ENCODE data around the gene MFAP4.
A peak's percentile ranks its signal among the peaks of the same experiment; 100 is the strongest.
"Not testable (repeated sequence)": the region's sequence is repeated elsewhere in the genome, so short reads cannot be mapped to it uniquely, and the experiment has no call there.

The MFAP4 gene

GRCh38 chr17:19369846-19370492 is 17.0 kb downstream of the MFAP4 start:
- peak; percentile 34 for DNase-seq

- no peak for DNase-seq
These were observed 17.7 kb downstream of the MFAP4 start for GRCh38 chr17:19369107-19369778.

GRCh38 chr17:19368229-19368628 is 18.8 kb downstream of the MFAP4 start:
- no peak for DNase-seq

- no peak for DNase-seq
These were observed 20.4 kb downstream of the MFAP4 start for GRCh38 chr17:19366637-19366972.

- DNase-seq, result no peak
These were observed 21.0 kb downstream of the MFAP4 start for GRCh38 chr17:19365833-19366636.

GRCh38 chr17:19365499-19365817 is 21.5 kb downstream of the MFAP4 start:
- DNase-seq, result no peak

GRCh38 chr17:19364699-19365498 is 22.1 kb downstream of the MFAP4 start:
- DNase-seq, result no peak

- no peak for DNase-seq
These were observed 23.4 kb downstream of the MFAP4 start for GRCh38 chr17:19363460-19364035.

GRCh38 chr17:19363114-19363438 is 23.9 kb downstream of the MFAP4 start:
- DNase-seq, result no peak

GRCh38 chr17:19362277-19363113 is 24.5 kb downstream of the MFAP4 start, which contains the start of gene B9D1:
Gene B9D1, minus strand, starts transcription at chr17:19362723. Its CDS starts 154 bp downstream, at chr17:19362569.
- DNase-seq, result peak; percentile 82

- DNase-seq, result no peak
These were observed 25.1 kb downstream of the MFAP4 start for GRCh38 chr17:19361944-19362276.

GRCh38 chr17:19361326-19361725 is 25.7 kb downstream of the MFAP4 start:
- DNase-seq, result no peak

GRCh38 chr17:19360772-19361171 is 26.2 kb downstream of the MFAP4 start:
- no peak for DNase-seq

- DNase-seq, result no peak
These were observed 27.1 kb downstream of the MFAP4 start for GRCh38 chr17:19359856-19360255.

GRCh38 chr17:19359151-19359550 is 27.8 kb downstream of the MFAP4 start:
- DNase-seq, result no peak

- DNase-seq, result no peak
These were observed 29.2 kb downstream of the MFAP4 start for GRCh38 chr17:19357761-19358160.

- DNase-seq, result no peak
These were observed 29.6 kb downstream of the MFAP4 start for GRCh38 chr17:19357351-19357750.

- no peak for DNase-seq
These were observed 32.2 kb downstream of the MFAP4 start for GRCh38 chr17:19354748-19355147.

GRCh38 chr17:19353401-19353800 is 33.6 kb downstream of the MFAP4 start:
- not testable (repeated sequence) for DNase-seq

- no peak for DNase-seq
These were observed 38.2 kb downstream of the MFAP4 start for GRCh38 chr17:19348806-19349205.

- DNase-seq, result no peak
These were observed 38.8 kb downstream of the MFAP4 start for GRCh38 chr17:19348081-19348650.

Data from MV-4-11 (cell line).